Endothelial cell (in vitro differentiated cells): ENCODE measurements around the gene ZNF460. TPM values are rescaled to one million over a fixed set of nuclear protein-coding genes. Genes with fewer than 3 reads are reported as not detected.
"Not testable (repeated sequence)": the region's sequence is repeated elsewhere in the genome, so short reads cannot be mapped to it uniquely, and the experiment has no call there.

ENCODE experiments used
- DNase-seq: peaks from one replicate; pipeline ENCODE4 v3.0.0; 2021; ENCODE audit warnings: low spot score
- H3K27ac Mint-ChIP-seq: one replicate; pipeline ENCODE4 v1.8.0; 2021; ENCODE audit warnings: mixed read lengths, inconsistent platforms; ENCODE audit not compliant: unreplicated experiment
- H3K27me3 Mint-ChIP-seq: one replicate; pipeline ENCODE4 v1.8.0; 2021; ENCODE audit warnings: mild to moderate bottlenecking, moderate library complexity, mixed read lengths, inconsistent platforms; ENCODE audit not compliant: unreplicated experiment
- H3K36me3 Mint-ChIP-seq: one replicate; pipeline ENCODE4 v1.8.0; 2021; ENCODE audit warnings: mild to moderate bottlenecking, low read depth, mixed read lengths, inconsistent platforms; ENCODE audit not compliant: unreplicated experiment
- H3K4me1 Mint-ChIP-seq: one replicate; pipeline ENCODE4 v1.8.0; 2021; ENCODE audit warnings: mild to moderate bottlenecking, mixed read lengths, inconsistent platforms; ENCODE audit not compliant: unreplicated experiment
- H3K4me3 Mint-ChIP-seq: one replicate; pipeline ENCODE4 v1.8.0; 2021; ENCODE audit warnings: mild to moderate bottlenecking, mixed read lengths, inconsistent platforms; ENCODE audit not compliant: unreplicated experiment
- H3K9me3 Mint-ChIP-seq: one replicate; pipeline ENCODE4 v1.8.0; 2021; ENCODE audit warnings: mixed read lengths, inconsistent platforms; ENCODE audit not compliant: unreplicated experiment
- total RNA-seq: library from RNA; stranded (reverse); fragmentation: NEBNext Ultra II Directional; extraction: Animal tissue kit (Norgen Biotek cat#: 25700); gene quantifications from one replicate; pipeline ENCODE4 v1.2.1, GENCODE V29; 2021; ENCODE audit not compliant: unreplicated experiment
- TF ChIP-seq, protein P1 (sequence below): fragments of 200-600 bp; sonication (generic); IDR thresholded peaks from one replicate; pipeline ENCODE4 v1.5.0; 2021; ENCODE audit warnings: antibody characterized with exemption; ENCODE audit not compliant: unreplicated experiment

ZNF460 gene
- total RNA-seq, 1 donor from 2014 or later = 51.2 TPM

DNA sequence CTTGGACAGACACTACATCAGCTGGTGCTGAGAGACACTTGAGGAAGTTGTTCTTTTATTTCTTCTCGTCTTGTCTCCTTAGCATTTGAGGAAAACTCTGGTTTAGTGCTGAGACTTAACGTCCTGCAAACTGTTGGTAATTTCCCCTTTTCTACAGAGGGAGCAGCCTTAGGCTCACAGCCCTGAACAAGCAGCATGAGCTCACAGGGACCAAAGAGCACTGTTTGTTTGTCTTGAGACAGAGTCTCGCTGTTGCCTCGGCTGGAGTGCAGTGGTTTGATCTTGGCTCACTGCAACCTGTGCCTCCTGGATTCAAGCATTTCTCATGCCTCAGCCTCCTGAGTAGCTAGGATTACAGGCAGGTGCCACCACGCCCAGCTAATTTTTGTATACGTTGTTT lies 34.3 kb upstream of the ZNF460 start:
- Mint-ChIP-seq H3K36me3 (peaks cover 33% of the 10 kb centered on the region), H3K27me3 (peaks cover 6% of the 10 kb centered on the region), H3K4me1 (peaks cover 10% of the 10 kb centered on the region), H3K4me3 (no peak overlapping the region), H3K9me3 (no peaks in the 10 kb centered on the region), H3K27ac (no peak overlapping the region)
- TF ChIP-seq, protein P1, sequence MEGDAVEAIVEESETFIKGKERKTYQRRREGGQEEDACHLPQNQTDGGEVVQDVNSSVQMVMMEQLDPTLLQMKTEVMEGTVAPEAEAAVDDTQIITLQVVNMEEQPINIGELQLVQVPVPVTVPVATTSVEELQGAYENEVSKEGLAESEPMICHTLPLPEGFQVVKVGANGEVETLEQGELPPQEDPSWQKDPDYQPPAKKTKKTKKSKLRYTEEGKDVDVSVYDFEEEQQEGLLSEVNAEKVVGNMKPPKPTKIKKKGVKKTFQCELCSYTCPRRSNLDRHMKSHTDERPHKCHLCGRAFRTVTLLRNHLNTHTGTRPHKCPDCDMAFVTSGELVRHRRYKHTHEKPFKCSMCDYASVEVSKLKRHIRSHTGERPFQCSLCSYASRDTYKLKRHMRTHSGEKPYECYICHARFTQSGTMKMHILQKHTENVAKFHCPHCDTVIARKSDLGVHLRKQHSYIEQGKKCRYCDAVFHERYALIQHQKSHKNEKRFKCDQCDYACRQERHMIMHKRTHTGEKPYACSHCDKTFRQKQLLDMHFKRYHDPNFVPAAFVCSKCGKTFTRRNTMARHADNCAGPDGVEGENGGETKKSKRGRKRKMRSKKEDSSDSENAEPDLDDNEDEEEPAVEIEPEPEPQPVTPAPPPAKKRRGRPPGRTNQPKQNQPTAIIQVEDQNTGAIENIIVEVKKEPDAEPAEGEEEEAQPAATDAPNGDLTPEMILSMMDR = no peak
- no peak for DNase-seq

DNA sequence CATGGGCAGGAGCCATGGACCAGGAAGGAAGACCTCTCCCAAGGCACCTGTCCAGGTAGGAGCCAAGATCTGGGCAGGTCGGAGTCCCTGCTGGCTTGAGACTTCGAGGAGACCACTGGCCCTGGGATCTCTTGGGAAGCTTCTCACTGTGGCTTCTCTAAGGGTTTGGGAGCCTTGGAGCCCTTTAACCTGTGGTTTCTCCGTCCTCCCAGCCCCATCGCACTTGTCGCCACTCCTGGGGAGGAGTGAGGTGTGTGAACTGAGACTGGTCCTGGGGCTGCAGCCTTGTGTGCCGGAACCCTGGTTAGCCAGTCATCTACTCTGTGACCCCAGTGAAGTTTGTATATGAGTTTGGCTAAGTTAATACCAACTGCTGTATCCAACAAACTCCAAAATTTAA lies 31.6 kb upstream of the ZNF460 start:
- Mint-ChIP-seq H3K27me3 (peaks cover 6% of the 10 kb centered on the region), H3K4me3 (no peak overlapping the region), H3K9me3 (no peaks in the 10 kb centered on the region), H3K4me1 (no peaks in the 10 kb centered on the region), H3K36me3 (peaks cover 43% of the 10 kb centered on the region), H3K27ac (no peak overlapping the region)
- TF ChIP-seq, protein P1 = no peak
- no peak for DNase-seq

DNA sequence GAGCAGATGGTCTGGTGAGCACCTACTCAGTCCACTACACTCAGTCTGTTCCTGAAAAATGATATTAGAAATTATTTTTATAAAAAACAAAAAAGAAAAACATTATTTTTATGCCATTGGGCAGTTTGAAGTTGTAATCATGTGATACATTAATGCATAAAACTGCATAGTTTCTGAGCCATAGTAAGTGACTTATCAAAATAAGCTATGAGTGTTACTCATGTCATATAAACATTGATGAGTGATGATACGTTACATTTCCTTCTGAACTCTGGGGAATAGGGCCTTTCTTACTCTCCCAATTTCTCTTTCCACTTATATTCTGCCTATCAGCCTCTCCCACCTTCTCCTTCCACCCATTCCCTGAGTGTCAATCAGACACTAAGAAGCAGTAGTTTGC lies 31.0 kb upstream of the ZNF460 start:
- H3K27me3 Mint-ChIP-seq = peaks cover 6% of the 10 kb centered on the region
- DNase-seq = no peak
- peaks cover 39% of the 10 kb centered on the region for H3K36me3 Mint-ChIP-seq
- H3K9me3 Mint-ChIP-seq = no peaks in the 10 kb centered on the region
- H3K4me1 Mint-ChIP-seq = no peaks in the 10 kb centered on the region
- TF ChIP-seq, protein P1 = no peak
- no peak overlapping the region for H3K4me3 Mint-ChIP-seq
- no peak overlapping the region for H3K27ac Mint-ChIP-seq

DNA sequence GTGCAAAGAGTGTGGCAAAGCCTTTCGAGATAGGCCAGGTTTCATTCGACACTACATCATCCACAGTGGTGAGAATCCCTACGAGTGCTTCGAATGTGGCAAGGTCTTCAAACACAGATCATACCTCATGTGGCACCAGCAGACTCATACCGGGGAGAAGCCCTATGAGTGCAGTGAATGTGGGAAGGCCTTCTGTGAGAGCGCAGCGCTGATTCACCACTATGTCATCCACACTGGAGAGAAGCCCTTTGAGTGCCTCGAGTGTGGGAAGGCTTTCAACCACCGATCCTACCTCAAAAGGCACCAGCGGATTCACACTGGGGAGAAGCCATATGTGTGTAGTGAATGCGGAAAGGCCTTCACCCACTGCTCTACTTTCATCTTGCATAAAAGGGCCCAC lies 26.5 kb upstream of the ZNF460 start:
- not testable (repeated sequence) for H3K9me3 Mint-ChIP-seq, H3K4me1 Mint-ChIP-seq, DNase-seq, H3K27ac Mint-ChIP-seq, H3K27me3 Mint-ChIP-seq, H3K4me3 Mint-ChIP-seq
- H3K36me3 Mint-ChIP-seq = peaks cover 26% of the 10 kb centered on the region

DNA sequence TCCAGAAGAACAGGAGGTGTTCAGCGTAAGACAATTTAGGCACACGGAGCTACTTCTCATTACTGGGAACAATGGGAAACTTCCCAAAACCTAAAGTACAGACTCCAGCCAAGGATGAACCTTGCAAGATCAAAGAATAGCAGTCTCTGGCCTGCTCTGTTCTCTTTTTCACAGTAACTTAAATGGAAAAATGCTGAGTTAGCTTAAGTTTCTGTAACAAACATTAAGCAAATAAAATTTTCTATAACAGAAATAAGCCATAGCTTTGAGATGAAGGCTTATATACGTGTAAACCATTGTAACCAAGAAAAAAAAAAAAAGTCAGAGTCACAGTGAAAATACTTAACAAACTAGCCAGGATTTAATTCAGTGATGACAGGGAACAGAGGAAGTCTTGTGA lies 18.2 kb upstream of the ZNF460 start:
- no peak for DNase-seq
- no peak overlapping the region for H3K27ac Mint-ChIP-seq
- H3K4me3 Mint-ChIP-seq = no peak overlapping the region
- H3K9me3 Mint-ChIP-seq = no peaks in the 10 kb centered on the region
- peaks cover 2% of the 10 kb centered on the region for H3K4me1 Mint-ChIP-seq
- TF ChIP-seq, protein P1 = no peak
- H3K36me3 Mint-ChIP-seq = no peaks in the 10 kb centered on the region
- H3K27me3 Mint-ChIP-seq = peaks cover 8% of the 10 kb centered on the region
